GM19023 (cell line): ENCODE measurements around the gene NLRX1.
"Not testable (repeated sequence)": the region's sequence is repeated elsewhere in the genome, so short reads cannot be mapped to it uniquely, and the experiment has no call there.

Experiments
- ATAC-seq: cut with Tn5 transposase; IDR thresholded peaks from one replicate; pipeline ENCODE4 v1.9.1; 2021; ENCODE audit warnings: mild to moderate bottlenecking, moderate library complexity; ENCODE audit not compliant: unreplicated experiment

NLRX1 gene

GRCh38 chr11:119185981-119186634, 17.6 kb downstream of the NLRX1 start:
- no peak for ATAC-seq

GRCh38 chr11:119187123-119187892, 18.8 kb downstream of the NLRX1 start:
- ATAC-seq = no peak

- ATAC-seq = no peak
Measured at GRCh38 chr11:119188067-119188466, 19.5 kb downstream of the NLRX1 start.

DNA sequence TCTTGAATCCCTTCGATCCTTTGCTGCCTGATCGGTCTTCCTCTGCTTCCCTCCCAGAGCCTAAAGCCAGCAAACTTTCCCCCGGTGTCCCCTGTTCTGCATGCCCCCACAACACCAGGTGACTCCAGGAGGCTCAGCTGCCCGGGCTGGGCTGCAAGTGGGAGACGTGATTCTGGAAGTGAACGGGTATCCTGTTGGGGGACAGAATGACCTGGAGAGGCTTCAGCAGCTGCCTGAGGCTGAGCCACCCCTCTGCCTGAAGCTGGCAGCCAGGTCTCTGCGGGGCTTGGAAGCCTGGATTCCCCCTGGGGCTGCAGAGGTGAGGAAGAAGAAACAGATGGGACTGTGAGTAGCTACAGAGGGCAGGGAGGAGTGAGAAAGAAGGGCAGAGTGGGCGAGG, 20.4 kb downstream of the NLRX1 start:
- ATAC-seq = no peak

- no peak for ATAC-seq
Measured at GRCh38 chr11:119189393-119189792, 20.9 kb downstream of the NLRX1 start.

GRCh38 chr11:119190531-119190930, 22.0 kb downstream of the NLRX1 start:
- no peak for ATAC-seq

DNA sequence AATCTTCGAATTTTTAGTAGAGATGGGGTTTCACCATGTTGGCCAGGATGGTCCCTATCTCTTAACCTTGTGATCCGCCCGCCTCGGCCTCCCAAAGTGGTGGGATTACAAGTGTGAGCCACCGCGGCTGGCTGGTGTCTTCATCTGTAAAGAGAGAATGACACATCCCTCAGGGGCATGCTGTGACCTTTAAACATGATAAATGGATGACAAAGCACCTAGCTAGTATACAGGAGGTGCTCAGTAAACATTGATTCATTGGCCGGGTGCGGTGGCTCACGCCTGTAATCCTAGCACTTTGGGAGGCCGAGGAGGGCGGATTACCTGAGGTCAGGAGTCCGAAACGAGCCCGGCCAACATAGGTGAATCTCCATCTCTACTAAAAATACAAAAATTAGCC, 22.7 kb downstream of the NLRX1 start:
- ATAC-seq = not testable (repeated sequence)

GRCh38 chr11:119192111-119192510, 23.6 kb downstream of the NLRX1 start:
- no peak for ATAC-seq

- no peak for ATAC-seq
Measured at GRCh38 chr11:119193001-119193400, 24.5 kb downstream of the NLRX1 start.

DNA sequence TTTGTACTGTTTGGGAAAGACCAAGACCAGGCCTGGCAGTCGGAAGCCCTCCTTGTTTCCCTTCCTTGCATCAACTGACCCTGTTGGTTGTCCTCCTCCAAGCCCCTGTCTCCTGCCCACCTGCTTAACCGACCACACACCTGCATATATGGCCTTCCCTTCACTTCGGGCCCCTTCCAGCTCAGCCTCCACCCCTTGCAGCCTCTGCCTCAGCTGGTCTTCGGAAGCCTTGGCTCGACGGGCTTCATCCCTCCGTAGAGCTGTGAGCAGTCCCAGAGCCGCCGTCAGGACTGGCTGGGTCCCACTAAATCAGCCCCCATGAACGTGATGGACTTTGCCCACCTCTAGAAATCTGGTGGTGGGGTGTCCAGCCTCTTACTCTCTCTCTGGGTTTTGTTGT, 25.1 kb downstream of the NLRX1 start:
- no peak for ATAC-seq

- ATAC-seq = no peak
Measured at GRCh38 chr11:119194811-119195440, 26.4 kb downstream of the NLRX1 start.

GRCh38 chr11:119195680-119196079, 27.2 kb downstream of the NLRX1 start:
- no peak for ATAC-seq

DNA sequence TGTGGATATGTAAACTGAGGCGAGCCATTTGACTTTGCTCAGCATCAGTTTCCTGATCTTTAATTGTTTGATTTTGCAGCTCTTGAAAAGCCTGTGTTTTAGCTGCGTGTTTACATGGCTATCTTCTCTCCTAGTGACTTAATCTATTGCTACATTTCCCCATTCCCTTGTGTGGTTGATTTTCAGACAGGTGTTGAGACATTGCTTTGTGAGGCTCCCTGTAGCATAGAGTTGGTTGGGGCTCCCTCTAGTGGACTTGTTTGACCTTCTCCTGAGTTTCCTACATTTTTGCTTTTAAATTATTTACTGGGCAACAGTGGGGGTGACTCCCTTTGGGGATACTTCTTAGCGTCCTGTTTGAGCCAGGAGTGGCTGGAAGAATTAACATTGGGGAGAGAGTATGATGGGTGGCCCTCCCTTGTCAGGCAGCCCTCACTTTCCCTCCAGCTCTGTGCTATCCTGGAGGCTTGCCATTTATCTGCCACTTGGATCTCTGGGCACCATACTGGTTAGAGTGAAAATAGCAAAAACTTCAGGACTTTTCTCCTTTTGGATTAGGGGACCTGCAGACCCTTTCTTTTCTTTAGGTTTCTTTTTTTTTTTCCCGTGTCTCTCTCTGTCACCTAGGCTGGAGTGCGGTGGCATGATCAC, 28.4 kb downstream of the NLRX1 start:
- no peak for ATAC-seq

- no peak for ATAC-seq
Measured at GRCh38 chr11:119198925-119199324, 30.4 kb downstream of the NLRX1 start.

DNA sequence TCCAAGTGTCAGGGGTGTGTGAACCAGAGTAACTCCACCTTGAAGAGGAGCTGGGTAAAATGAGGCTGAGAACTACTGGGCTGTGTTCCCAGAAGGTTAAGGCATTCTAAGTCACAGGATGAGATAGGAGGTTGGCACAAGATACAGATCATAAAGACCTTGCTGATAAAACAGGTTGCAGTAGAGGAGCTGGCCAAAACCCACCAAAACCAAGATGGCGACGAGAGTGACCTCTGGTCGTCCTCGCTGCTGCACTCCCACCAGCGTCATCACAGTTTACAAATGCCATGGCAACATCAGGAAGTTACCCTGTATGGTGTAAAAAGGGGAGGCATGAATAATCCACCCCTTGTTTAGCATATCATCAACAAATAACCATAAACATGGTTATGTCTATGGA, 32.7 kb downstream of the NLRX1 start:
- ATAC-seq = not testable (repeated sequence)

DNA sequence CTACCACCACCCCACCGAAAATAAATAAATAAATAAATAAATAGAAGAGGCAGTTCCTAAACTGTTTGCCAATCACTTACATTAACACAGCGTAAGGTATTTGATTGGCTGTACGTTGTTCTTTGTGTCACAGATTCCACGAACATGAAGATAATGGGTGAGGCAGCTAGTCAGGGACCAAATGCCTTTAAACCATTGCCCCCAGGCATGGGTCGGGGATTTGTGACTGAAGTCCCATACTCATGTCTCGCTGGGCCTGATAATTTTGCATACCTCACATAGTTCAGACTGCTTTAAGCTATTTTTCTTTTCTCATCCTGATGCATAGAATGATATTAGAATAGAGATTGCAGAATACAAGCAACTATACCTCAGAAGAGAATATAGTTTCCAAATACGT, 34.0 kb downstream of the NLRX1 start:
- no peak for ATAC-seq

DNA sequence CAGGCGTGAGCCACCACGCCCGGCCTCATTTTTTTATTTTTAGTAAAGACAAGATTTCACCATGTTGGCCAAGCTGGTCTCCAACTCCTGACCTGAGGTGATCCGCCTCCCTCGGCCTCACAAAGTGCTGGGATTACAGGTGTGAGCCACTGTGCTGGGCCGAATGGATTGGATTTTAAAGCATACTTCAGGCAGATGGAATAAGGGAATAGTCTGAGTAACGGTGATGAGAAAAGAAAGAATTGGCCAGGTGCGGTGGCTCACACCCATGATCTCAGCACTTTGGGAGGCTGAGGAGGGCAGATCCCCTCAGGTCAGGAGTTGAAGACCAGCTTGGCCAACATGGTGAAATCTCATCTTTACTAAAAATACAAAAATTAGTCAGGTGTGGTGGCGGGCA, 35.5 kb downstream of the NLRX1 start:
- ATAC-seq = no peak

GRCh38 chr11:119205080-119205479, 36.6 kb downstream of the NLRX1 start:
- ATAC-seq = no peak

DNA sequence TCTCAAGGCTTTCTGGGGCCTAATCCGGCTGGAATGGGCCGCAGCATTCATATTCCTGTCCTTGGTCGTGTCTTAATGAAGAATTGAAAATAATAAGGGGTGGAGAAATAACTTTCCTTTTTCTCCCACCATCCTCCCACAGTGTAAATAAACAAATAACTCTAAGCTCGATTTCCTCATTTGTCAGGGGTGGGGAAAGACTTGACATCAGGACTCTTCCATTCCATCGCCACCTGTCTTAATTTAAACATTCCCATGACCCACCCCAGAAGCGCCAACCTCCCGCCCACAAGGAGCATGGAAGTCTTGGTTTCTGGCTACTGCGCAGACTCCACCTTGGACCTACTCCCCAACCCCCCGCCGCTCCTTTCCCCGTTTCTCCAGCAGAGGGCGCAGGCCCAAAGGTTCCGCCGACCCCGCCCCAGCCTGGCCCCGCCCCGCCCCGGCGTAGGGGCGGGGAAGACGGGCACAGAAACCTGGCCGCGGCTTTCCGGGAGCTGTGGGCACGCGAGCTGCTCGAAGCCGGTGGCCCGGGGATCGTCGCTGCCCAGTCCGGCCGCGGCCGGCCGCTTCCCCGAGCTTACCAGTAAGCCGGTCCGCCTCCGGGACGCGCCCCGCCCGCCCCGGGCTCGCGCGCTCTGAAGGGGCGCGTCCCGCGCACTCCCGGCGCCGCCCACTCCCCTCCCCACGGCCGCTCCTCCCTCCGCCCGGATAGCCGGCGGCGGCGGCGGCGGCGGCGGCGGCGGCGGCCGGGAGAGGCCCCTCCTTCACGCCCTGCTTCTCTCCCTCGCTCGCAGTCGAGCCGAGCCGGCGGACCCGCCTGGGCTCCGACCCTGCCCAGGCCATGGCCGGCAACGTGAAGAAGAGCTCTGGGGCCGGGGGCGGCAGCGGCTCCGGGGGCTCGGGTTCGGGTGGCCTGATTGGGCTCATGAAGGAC, 37.3 kb downstream of the NLRX1 start, which contains the start of gene CBL:
Gene CBL (plus strand): TSS at position 766 of the 937 bp plus-strand sequence. CDS start 79 bp downstream, at position 845.
- ATAC-seq = peak; percentile 84
